H1 (cell line): ENCODE data around the gene PTPRE. TPM values are rescaled to one million over a fixed set of nuclear protein-coding genes. Genes with fewer than 3 reads are reported as not detected.

Source experiments
- CTCF ChIA-PET: fragments of 300-600 bp; sonication (Branson Sonifier 250); formaldehyde crosslinking; loops from one replicate; lab custom pipeline; 2021; ENCODE audit not compliant: partially characterized antibody; lab: Charles Lee
- POLR2A ChIA-PET: fragments of 300-600 bp; sonication (Branson Sonifier 250); formaldehyde crosslinking; loops from one replicate; lab custom pipeline; 2021; ENCODE audit warnings: inconsistent platforms; ENCODE audit not compliant: partially characterized antibody; lab: Charles Lee
- DNase-seq, 2 experiments: peaks; one replicate each; pipeline versions ENCODE4 v3.0.0 to v3.0.0-alpha.2; 2010 to 2022; ENCODE audit warnings: low spot score in 2 of 2, low read depth in 1 of 2, mixed read lengths in 1 of 2
- FAIRE-seq: peaks from 2 replicates; lab custom pipeline; 2011; peaks lifted over from hg19 to GRCh38; lab: Jason Lieb, UNC
- H2AFZ ChIP-seq: 2 replicates; pipeline ENCODE4 v1.8.1; 2012; ENCODE audit warnings: low read length, inconsistent platforms
- H2AK5ac ChIP-seq: 2 replicates; pipeline ENCODE4 v1.6.1; 2013; ENCODE audit warnings: low read depth, low read length
- H2BK120ac ChIP-seq: replicated peaks from 2 replicates; pipeline ENCODE3; 2013; ENCODE audit warnings: low read depth, low read length, inconsistent platforms
- H2BK12ac ChIP-seq: 2 replicates; pipeline ENCODE4 v1.6.1; 2013; ENCODE audit warnings: low read depth, low read length
- H2BK15ac ChIP-seq: 2 replicates; pipeline ENCODE4 v1.6.1; 2013; ENCODE audit warnings: low read length
- H2BK20ac ChIP-seq: 2 replicates; pipeline ENCODE4 v1.6.1; 2013; ENCODE audit warnings: low read length
- H2BK5ac ChIP-seq: 2 replicates; pipeline ENCODE4 v1.6.1; 2013; ENCODE audit warnings: low read depth, low read length
- H3K14ac ChIP-seq: 2 replicates; pipeline ENCODE4 v1.6.1; 2013; ENCODE audit warnings: inconsistent platforms; ENCODE audit not compliant: insufficient read length
- H3K18ac ChIP-seq: 2 replicates; pipeline ENCODE4 v1.6.1; 2013; ENCODE audit warnings: low read length; ENCODE audit errors: extremely low read depth
- H3K23ac ChIP-seq: 2 replicates; pipeline ENCODE4 v1.6.1; 2013; ENCODE audit warnings: inconsistent platforms; ENCODE audit not compliant: insufficient read length
- H3K23me2 ChIP-seq: 2 replicates; pipeline ENCODE4 v1.6.1; 2013; ENCODE audit warnings: low read depth, low read length
- H3K27ac ChIP-seq: 2 replicates; pipeline ENCODE4 v1.6.1; 2011; ENCODE audit warnings: low read depth, low read length, inconsistent platforms
- H3K27me3 ChIP-seq, 4 experiments: replicated peaks in 1 of 4; 1 replicate in 1 of 4; 2 replicates in 3 of 4; pipeline versions ENCODE4 v1.6.1 to v1.8.1; 2011 to 2013; ENCODE audit warnings: low read length in 3 of 4, mild to moderate bottlenecking in 3 of 4, inconsistent platforms in 2 of 4, mixed read lengths in 2 of 4, moderate library complexity in 1 of 4; ENCODE audit not compliant: control insufficient read depth in 3 of 4, insufficient read depth in 3 of 4; ENCODE audit errors: extremely low read depth in 1 of 4
- H3K36me3 ChIP-seq, 4 experiments: 2 replicates each; pipeline versions ENCODE4 v1.6.1 to v1.8.1; 2011 to 2013; ENCODE audit warnings: mild to moderate bottlenecking in 4 of 4, low read length in 3 of 4, moderate library complexity in 2 of 4, control low read depth in 1 of 4, inconsistent platforms in 1 of 4; ENCODE audit not compliant: insufficient read depth in 4 of 4, control insufficient read depth in 2 of 4
- H3K4ac ChIP-seq: replicated peaks from 2 replicates; pipeline ENCODE3; 2013; ENCODE audit warnings: low read length, low read depth, mixed read lengths, inconsistent platforms; ENCODE audit not compliant: insufficient read length
- H3K4me1 ChIP-seq, 4 experiments: replicated peaks in 1 of 4; 1 replicate in 1 of 4; 2 replicates in 3 of 4; pipeline versions ENCODE4 v1.6.1 to v1.8.1; 2011 to 2013; ENCODE audit warnings: low read length in 3 of 4, inconsistent platforms in 2 of 4, mixed read lengths in 1 of 4; ENCODE audit not compliant: insufficient read depth in 4 of 4, control insufficient read depth in 3 of 4
- H3K4me2 ChIP-seq, 2 experiments: 2 replicates each; pipeline versions ENCODE4 v1.6.1 to v1.8.1; 2011 to 2013; ENCODE audit warnings: low read depth in 2 of 2, low read length in 2 of 2, control low read depth in 1 of 2, inconsistent platforms in 1 of 2, mild to moderate bottlenecking in 1 of 2; ENCODE audit not compliant: insufficient read depth in 1 of 2
- H3K4me3 ChIP-seq, 4 experiments: fragments of 200-600, 300-600 bp in 1 of 4; sonication (generic), shearing (Covaris generic), sonication (Bioruptor Twin) in 1 of 4; 2 replicates each; pipeline versions ENCODE4 v1.5.1 to v1.8.1; 2011 to 2016; ENCODE audit warnings: low read length in 4 of 4, low read depth in 3 of 4, control low read depth in 2 of 4, inconsistent platforms in 2 of 4, mild to moderate bottlenecking in 2 of 4, mixed read lengths in 1 of 4, moderate library complexity in 1 of 4; ENCODE audit not compliant: insufficient read depth in 2 of 4; ENCODE audit errors: extremely low read depth in 1 of 4
- H3K56ac ChIP-seq: replicated peaks from 2 replicates; pipeline ENCODE3; 2013; ENCODE audit warnings: low read depth, mild to moderate bottlenecking, mixed read lengths, low read length, inconsistent platforms; ENCODE audit not compliant: insufficient read length
- H3K79me1 ChIP-seq: 2 replicates; pipeline ENCODE4 v1.6.1; 2013; ENCODE audit warnings: low read depth, low read length, control low read depth
- H3K79me2 ChIP-seq, 2 experiments: 2 replicates each; pipeline versions ENCODE4 v1.6.1 to v1.8.1; 2012 to 2013; ENCODE audit warnings: low read length in 2 of 2, mild to moderate bottlenecking in 2 of 2, inconsistent platforms in 1 of 2; ENCODE audit not compliant: insufficient read depth in 2 of 2, control insufficient read depth in 1 of 2
- H3K9ac ChIP-seq, 4 experiments: replicated peaks in 1 of 4; 1 replicate in 1 of 4; 2 replicates in 3 of 4; pipeline versions ENCODE4 v1.6.1 to v1.8.1; 2011 to 2013; ENCODE audit warnings: low read depth in 3 of 4, low read length in 3 of 4, control low read depth in 2 of 4, mild to moderate bottlenecking in 2 of 4, moderate library complexity in 2 of 4, inconsistent platforms in 1 of 4; ENCODE audit errors: extremely low read depth in 1 of 4
- H3K9me3 ChIP-seq, 2 experiments: 2 replicates each; pipeline versions ENCODE4 v1.6.1 to v1.8.1; 2012 to 2013; ENCODE audit warnings: mild to moderate bottlenecking in 2 of 2, moderate library complexity in 2 of 2, control low read depth in 1 of 2, inconsistent platforms in 1 of 2, low read depth in 1 of 2, low read length in 1 of 2, mixed read lengths in 1 of 2; ENCODE audit not compliant: insufficient read depth in 2 of 2
- H4K20me1 ChIP-seq, 2 experiments: replicated peaks in 1 of 2; 2 replicates each; pipeline versions ENCODE3 to v1.8.1; 2011 to 2013; ENCODE audit warnings: inconsistent platforms in 2 of 2, low read length in 2 of 2, mild to moderate bottlenecking in 1 of 2; ENCODE audit not compliant: insufficient read depth in 2 of 2, control insufficient read depth in 1 of 2
- H4K5ac ChIP-seq: 2 replicates; pipeline ENCODE4 v1.6.1; 2013; ENCODE audit warnings: low read length, low read depth, mixed read lengths, inconsistent platforms; ENCODE audit not compliant: insufficient read length
- H4K8ac ChIP-seq: 2 replicates; pipeline ENCODE4 v1.8.0; 2013; ENCODE audit warnings: mild to moderate bottlenecking, moderate library complexity, low read length, inconsistent platforms; ENCODE audit not compliant: insufficient read depth; ENCODE audit errors: extremely low read depth
- H4K91ac ChIP-seq: replicated peaks from 2 replicates; pipeline ENCODE3; 2013; ENCODE audit warnings: low read length, mixed read lengths, inconsistent platforms; ENCODE audit not compliant: insufficient read length
- CHD2 ChIP-seq: IDR thresholded peaks from 2 replicates; pipeline ENCODE4 v1.6.1; 2012; ENCODE audit warnings: low read length, improper control_type of control experiment
- EP300 ChIP-seq, 2 experiments: IDR thresholded peaks; 1 replicate in 1 of 2; 2 replicates in 1 of 2; pipeline ENCODE4 v1.6.1; 2011 to 2012; ENCODE audit warnings: low read depth in 2 of 2, low read length in 2 of 2, mild to moderate bottlenecking in 2 of 2, borderline replicate concordance in 1 of 2, inconsistent platforms in 1 of 2, moderate library complexity in 1 of 2
- GTF2F1 ChIP-seq: IDR thresholded peaks from 2 replicates; pipeline ENCODE4 v1.6.1; 2012; ENCODE audit warnings: low read depth, low read length, improper control_type of control experiment, borderline replicate concordance
- KDM5A ChIP-seq: fragments of 200-600 bp; IDR thresholded peaks from 2 replicates; pipeline ENCODE4 v1.7.1; 2012; ENCODE audit warnings: mild to moderate bottlenecking, low read length, inconsistent platforms, mixed read lengths
- POLR2A ChIP-seq, 2 experiments: IDR thresholded peaks; 1 replicate in 1 of 2; 2 replicates in 1 of 2; pipeline ENCODE4 v1.6.1; 2011; ENCODE audit warnings: low read depth in 2 of 2, low read length in 2 of 2, mild to moderate bottlenecking in 2 of 2; ENCODE audit errors: control extremely low read depth in 1 of 2
- POLR2AphosphoS5 ChIP-seq: IDR thresholded peaks from 2 replicates; pipeline ENCODE4 v1.6.1; 2011; ENCODE audit warnings: low read depth, low read length
- POU5F1 ChIP-seq: IDR thresholded peaks from 2 replicates; pipeline ENCODE4 v1.6.1; 2011; ENCODE audit warnings: low read depth, mild to moderate bottlenecking, low read length, moderate library complexity
- RAD21 ChIP-seq, 2 experiments: IDR thresholded peaks in 1 of 2; conservative IDR thresholded peaks in 1 of 2; 2 replicates each; pipeline ENCODE4 v1.6.1; 2011; ENCODE audit warnings: low read depth in 2 of 2, low read length in 2 of 2, improper control_type of control experiment in 1 of 2, inconsistent platforms in 1 of 2, mild to moderate bottlenecking in 1 of 2, moderate library complexity in 1 of 2
- SIX5 ChIP-seq: IDR thresholded peaks from 2 replicates; pipeline ENCODE4 v1.6.1; 2011; ENCODE audit warnings: mild to moderate bottlenecking, low read depth, low read length
- TAF7 ChIP-seq: optimal IDR thresholded peaks from 2 replicates; pipeline ENCODE3; 2011; ENCODE audit warnings: low read depth, mild to moderate bottlenecking, inconsistent platforms, low read length, moderate library complexity, borderline replicate concordance
- whole genome bisulfite sequencing, 2 experiments: shearing (Covaris generic) in 1 of 2; methylation state at CpG; one replicate each; pipeline versions ENCODE4 v1.1.6 to v1.1.7; 2013 to 2015; ENCODE audit warnings: low lambda C conversion rate in 2 of 2, mixed read lengths in 2 of 2, inconsistent platforms in 1 of 2, low coverage in 1 of 2, missing lambda C conversion rate in 1 of 2; ENCODE audit not compliant: insufficient replicate concordance in 2 of 2, insufficient coverage in 1 of 2, insufficient read length in 1 of 2; ENCODE audit errors: extremely low coverage in 1 of 2, missing lambda C conversion rate in 1 of 2; 5-methylcytosine and 5-hydroxymethylcytosine counted together
- polyA plus RNA-seq, 7 experiments: library from polyadenylated mRNA; depleted of rRNA in 3 of 7; stranded (reverse) in 5 of 7; unstranded in 2 of 7; fragments of >200 nt in 5 of 7; fragments of 200-250 nt in 2 of 7; gene quantifications; 1 replicate in 5 of 7; 2 replicates in 1 of 7; 4 replicates in 1 of 7; pipeline versions ENCODE4 v1.2.1 to v1.2.3, GENCODE V29; 2011 to 2013; ENCODE audit warnings: missing spikeins in 2 of 7, mixed read lengths in 2 of 7
- total RNA-seq: library from RNA; stranded (reverse); fragmentation: NEBNext Ultra II Directional; extraction: Animal tissue kit (Norgen Biotek cat#: 25700); gene quantifications from 2 replicates; pipeline ENCODE4 v1.2.1, GENCODE V29; 2021

Gene PTPRE
- total and polyA plus RNA-seq, 2 of the 8 experiments (the other 6 are each of a cell fraction or from before 2014, with no cell fraction given) = 0.33 to 0.54 TPM

DNA sequence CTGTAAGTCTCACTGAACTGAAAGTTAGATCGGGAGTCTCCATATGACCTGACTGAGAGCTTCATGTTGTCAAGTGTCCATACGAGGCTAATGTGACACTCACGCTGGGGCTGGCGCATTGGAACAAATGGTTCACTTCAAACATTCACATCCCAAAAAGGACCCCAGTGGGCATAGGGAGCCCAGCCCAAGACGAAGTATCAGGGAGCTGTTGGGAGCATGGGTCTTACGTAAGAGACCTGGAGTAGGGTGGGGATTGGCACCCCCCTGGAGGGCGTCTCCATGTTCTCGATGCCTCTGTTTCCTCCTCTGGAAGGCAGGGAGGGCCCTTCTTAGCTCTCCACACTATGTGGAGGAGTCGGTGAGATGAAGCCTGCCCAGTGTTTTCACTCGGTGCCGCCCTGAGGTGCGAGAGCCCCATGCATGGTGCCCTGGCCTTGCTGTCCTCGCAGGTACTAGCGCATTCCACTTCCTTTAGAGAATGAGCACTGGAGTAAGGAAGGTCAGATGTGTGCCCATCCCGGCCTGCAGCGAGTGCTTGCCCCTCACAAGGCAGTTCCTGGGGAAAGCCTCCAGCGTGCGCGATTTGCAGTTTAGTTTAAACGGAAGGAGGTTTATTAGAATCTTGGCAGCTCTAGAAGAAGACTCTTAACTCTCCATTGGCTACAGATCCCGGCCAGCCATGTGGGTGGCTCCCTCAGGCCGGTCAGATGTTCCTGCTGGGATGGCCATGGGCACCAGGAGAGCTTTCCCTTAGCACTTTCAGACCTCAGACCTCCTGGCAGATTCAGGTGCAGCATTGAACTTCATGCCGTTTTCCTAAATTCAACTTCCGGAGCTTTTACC lies 64.4 kb downstream of the PTPRE start:
- DNase-seq = no peak
- ChIA-PET POLR2A (no interaction called here), CTCF (interaction anchor here (0.7 to 2.6 kb wide), 8 partner anchors 14 to 250 kb away, joined by 3 to 9 read pairs (median 3); partner anchors contain the start of gene PTPRE)
- Histone ChIP-seq H3K23ac (no peak overlapping the region), H3K9ac (no peak overlapping the region), H2BK20ac (no peak overlapping the region), H2AK5ac (no peak overlapping the region), H3K27me3 (no peaks in the 10 kb centered on the region), H4K8ac (no peak overlapping the region), H4K91ac (no peak overlapping the region), H3K23me2 (no peaks in the 10 kb centered on the region), H2BK12ac (no peak overlapping the region), H3K18ac (no peak overlapping the region), H3K27ac (no peak overlapping the region), H2BK15ac (no peak overlapping the region), H3K4me2 (no peak overlapping the region), H3K14ac (no peak overlapping the region), H3K56ac (no peak overlapping the region), H3K4me1 (peaks cover 6 to 9% (median 7%) of the 10 kb centered on the region in 4 experiments), H2BK120ac (no peak overlapping the region), H3K79me1 (no peaks in the 10 kb centered on the region), H3K4ac (no peak overlapping the region), H2BK5ac (no peak overlapping the region), H2AFZ (no peak overlapping the region; the same call in 1 of the 2 replicates), H4K5ac (no peak overlapping the region), H3K79me2 (no peaks in the 10 kb centered on the region), H3K36me3 (no peaks in the 10 kb centered on the region), H3K4me3 (no peak overlapping the region), H3K9me3 (no peaks in the 10 kb centered on the region), H4K20me1 (no peaks in the 10 kb centered on the region)
- no peak for FAIRE-seq
- 88% methylated on average over 23 of the region's 24 CpGs; no CpG with 5 or more reads in 1 of the 2 experiments for WGBS, 2 experiments
- TF ChIP-seq RAD21 (IDR thresholded peaks at IDR 0.05 in 1 of 2, conservative IDR thresholded peaks at IDR 0.05 in 1 of 2; ENCODE audit: low read depth in 2 of 2, low read length in 2 of 2) (no peak), EP300 (IDR thresholded peaks at IDR 0.05; ENCODE audit: borderline replicate concordance in 1 of 2, low read depth in 2 of 2, low read length in 2 of 2) (no peak), SIX5 (no peak), CHD2 (no peak), POU5F1 (no peak), GTF2F1 (no peak), POLR2AphosphoS5 (no peak), POLR2A (IDR thresholded peaks at IDR 0.05; ENCODE audit: control extremely low read depth in 1 of 2, low read depth in 2 of 2, low read length in 2 of 2) (no peak), TAF7 (no peak), KDM5A (no peak)
